HepG2 (cell line): ENCODE data around the gene EBPL. TPM values are rescaled to one million over a fixed set of nuclear protein-coding genes. Genes with fewer than 3 reads are reported as not detected.
A peak's percentile ranks its signal among the peaks of the same experiment; 100 is the strongest.

Source experiments
- ARID2 ChIP-seq: sonication (generic); formaldehyde crosslinking; IDR thresholded peaks from 2 replicates; pipeline ENCODE4 v1.8.1; 2022; ENCODE audit warnings: mild to moderate bottlenecking, missing genetic modification reagents, borderline replicate concordance
- ARID3A ChIP-seq: IDR thresholded peaks from 2 replicates; pipeline ENCODE4 v1.6.1; 2012; ENCODE audit warnings: low read depth, low read length, improper control_type of control experiment
- DRAP1 ChIP-seq: IDR thresholded peaks from 2 replicates; pipeline ENCODE4 v1.6.1; 2016; ENCODE audit warnings: missing genetic modification reagents, missing compliant biosample characterization
- ESRRA ChIP-seq: sonication (generic); formaldehyde crosslinking; IDR thresholded peaks from 2 replicates; pipeline ENCODE4 v1.5.1; 2020; ENCODE audit warnings: mild to moderate bottlenecking, low read depth, missing genetic modification reagents
- JUNB ChIP-seq: sonication (generic); formaldehyde crosslinking; IDR thresholded peaks from 2 replicates; pipeline ENCODE4 v1.8.0; 2022; ENCODE audit warnings: missing genetic modification reagents, mild to moderate bottlenecking, borderline replicate concordance
- KAT8 ChIP-seq: IDR thresholded peaks from 2 replicates; pipeline ENCODE4 v1.6.1; 2016; ENCODE audit warnings: missing genetic modification reagents, missing compliant biosample characterization
- KLF15 ChIP-seq: sonication (generic); formaldehyde crosslinking; IDR thresholded peaks from 2 replicates; pipeline ENCODE4 v1.8.1; 2023; ENCODE audit warnings: borderline replicate concordance, mild to moderate bottlenecking, inconsistent platforms, missing genetic modification reagents, mixed read lengths
- KLF16 ChIP-seq, 2 experiments: sonication (generic) in 1 of 2; formaldehyde crosslinking in 1 of 2; IDR thresholded peaks; 2 replicates each; pipeline versions ENCODE4 v1.6.1 to v1.8.0; 2016 to 2023; ENCODE audit warnings: missing genetic modification reagents in 2 of 2, missing compliant biosample characterization in 1 of 2
- MXD4 ChIP-seq: IDR thresholded peaks from 2 replicates; pipeline ENCODE4 v1.6.1; 2016; ENCODE audit warnings: mild to moderate bottlenecking, missing biosample characterization, missing genetic modification reagents
- NR2F2 ChIP-seq: IDR thresholded peaks from 2 replicates; pipeline ENCODE4 v1.6.1; 2012; ENCODE audit warnings: low read depth, inconsistent platforms, borderline replicate concordance
- PCBP1 ChIP-seq: fragments of 200-400 bp; formaldehyde crosslinking; IDR thresholded peaks from 2 replicates; pipeline ENCODE4 v1.6.1; 2017; ENCODE audit warnings: mild to moderate bottlenecking, low read depth, low read length, borderline replicate concordance
- SAP130 ChIP-seq: IDR thresholded peaks from 2 replicates; pipeline ENCODE4 v1.6.1; 2016; ENCODE audit warnings: low read depth
- SMAD3 ChIP-seq: sonication (generic); formaldehyde crosslinking; IDR thresholded peaks from 2 replicates; pipeline ENCODE4 v1.4.0; 2020; ENCODE audit warnings: missing genetic modification reagents
- SOX13 ChIP-seq, 3 experiments: fragments of 450-650 bp in 1 of 3; sonication (generic) in 1 of 3; formaldehyde crosslinking in 1 of 3; IDR thresholded peaks in 2 of 3; conservative IDR thresholded peaks in 1 of 3; 2 replicates each; pipeline versions ENCODE4 v1.5.0 to v1.6.1; 2016 to 2020; ENCODE audit warnings: antibody characterized with exemption in 1 of 3, mild to moderate bottlenecking in 1 of 3, missing compliant biosample characterization in 1 of 3, missing genetic modification reagents in 1 of 3, moderate library complexity in 1 of 3
- ZMYM4 ChIP-seq: sonication (generic); formaldehyde crosslinking; IDR thresholded peaks from 2 replicates; pipeline ENCODE4 v1.8.1; 2023; ENCODE audit warnings: mild to moderate bottlenecking, missing genetic modification reagents
- ZNF143 ChIP-seq: sonication (generic); formaldehyde crosslinking; IDR thresholded peaks from 2 replicates; pipeline ENCODE4 v1.4.0; 2020; ENCODE audit warnings: missing genetic modification reagents
- ZNF251 ChIP-seq: sonication (generic); formaldehyde crosslinking; IDR thresholded peaks from 2 replicates; pipeline ENCODE4 v1.9.0; 2021; ENCODE audit warnings: mild to moderate bottlenecking, missing genetic modification reagents
- ZNF329 ChIP-seq: sonication (generic); formaldehyde crosslinking; IDR thresholded peaks from 2 replicates; pipeline ENCODE4 v1.9.0; 2021; ENCODE audit warnings: low read depth, mild to moderate bottlenecking, missing genetic modification reagents
- polyA plus RNA-seq, 8 experiments: library from polyadenylated mRNA; depleted of rRNA in 3 of 8; stranded (reverse) in 7 of 8; unstranded in 1 of 8; fragments of >200 nt; fragmentation: Illumina TruSeq in 4 of 8; extraction: Trizol in 4 of 8; gene quantifications; 2 replicates each; pipeline versions ENCODE4 v1.2.1 to v1.2.3, GENCODE V29; 2011 to 2016; ENCODE audit warnings: low read depth in 4 of 8, missing spikeins in 1 of 8, mixed read lengths in 1 of 8; ENCODE audit not compliant: insufficient read depth in 1 of 8
- total RNA-seq, 5 experiments: library from RNA; depleted of rRNA; stranded (reverse); fragments of >200 nt; fragmentation: Illumina TruSeq; extraction: Trizol; gene quantifications; 2 replicates each; pipeline ENCODE4 v1.2.3, GENCODE V29; 2016; ENCODE audit warnings: low read depth in 1 of 5
- TF ChIP-seq, protein P1 (sequence below): sonication (generic); formaldehyde crosslinking; IDR thresholded peaks from 2 replicates; pipeline ENCODE4 v1.4.0; 2020; ENCODE audit warnings: mild to moderate bottlenecking, missing genetic modification reagents, borderline replicate concordance
- TF ChIP-seq, protein P2 (sequence below): sonication (generic); formaldehyde crosslinking; IDR thresholded peaks from 2 replicates; pipeline ENCODE4 v1.5.0; 2020; ENCODE audit warnings: mild to moderate bottlenecking, missing genetic modification reagents, borderline replicate concordance

EBPL gene
- total and polyA plus RNA-seq, 2 of the 13 experiments (the other 11 are each of a cell fraction or from before 2014, with no cell fraction given) = 96.5 to 152 TPM

DNA sequence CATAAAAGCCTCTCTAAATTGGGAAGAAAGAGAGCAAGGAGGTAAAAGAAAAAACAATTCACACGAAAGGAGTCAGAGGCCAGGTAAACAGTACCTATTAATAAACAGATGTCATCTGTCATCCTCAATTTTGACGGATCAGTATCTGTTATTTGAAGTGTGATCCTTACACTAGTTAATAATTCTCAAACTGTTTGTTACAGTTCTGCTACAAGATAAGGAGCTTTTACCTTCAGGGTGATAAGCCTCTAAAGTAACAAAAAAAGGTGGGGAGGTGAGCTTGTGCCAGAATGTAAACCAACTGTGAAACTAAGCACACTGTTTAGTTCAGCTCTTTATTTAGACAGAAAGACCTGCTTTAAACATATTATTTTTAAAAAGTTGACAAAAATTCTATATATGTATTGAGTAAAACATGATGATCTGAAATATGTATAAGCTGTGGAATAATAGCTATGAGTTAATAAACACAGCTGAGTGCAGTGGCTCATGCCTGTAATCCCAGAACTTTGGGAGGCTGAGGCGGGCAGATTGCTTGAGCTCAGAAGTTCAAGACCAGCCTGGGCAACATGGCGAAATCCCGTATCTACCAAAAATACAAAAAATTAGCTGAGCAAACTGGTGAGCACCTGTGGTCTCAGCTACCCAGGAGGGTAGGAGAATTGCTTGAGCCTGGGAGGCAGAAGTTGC, 48.4 kb upstream of the EBPL start (continued):
- 0 out of 2 replicates have a peak, but pooled peaks have one; percentile 42 for TF ChIP-seq KAT8
- TF ChIP-seq ZNF329 (CRISPR knock-in tag) = no peak
- TF ChIP-seq ESRRA (CRISPR knock-in tag) = no peak
- TF ChIP-seq KLF16 (CRISPR knock-in tag; IDR thresholded peaks at IDR 0.05) = peak in 1 of 2 experiments; percentile 76; a peak in 2 of 4 replicates
- peak; percentile 44; the same call in 1 of the 2 replicates for TF ChIP-seq ARID3A
- TF ChIP-seq JUNB (CRISPR knock-in tag) = no peak
- peak; percentile 87 for TF ChIP-seq NR2F2
- TF ChIP-seq DRAP1 (CRISPR knock-in tag) = 0 out of 2 replicates have a peak, but pooled peaks have one; percentile 15
- no peak for TF ChIP-seq ZMYM4 (CRISPR knock-in tag)
- TF ChIP-seq ZNF143 (CRISPR knock-in tag) = no peak
- TF ChIP-seq KLF15 (CRISPR knock-in tag) = no peak
- TF ChIP-seq ZNF251 (CRISPR knock-in tag) = no peak
- TF ChIP-seq, protein P1, sequence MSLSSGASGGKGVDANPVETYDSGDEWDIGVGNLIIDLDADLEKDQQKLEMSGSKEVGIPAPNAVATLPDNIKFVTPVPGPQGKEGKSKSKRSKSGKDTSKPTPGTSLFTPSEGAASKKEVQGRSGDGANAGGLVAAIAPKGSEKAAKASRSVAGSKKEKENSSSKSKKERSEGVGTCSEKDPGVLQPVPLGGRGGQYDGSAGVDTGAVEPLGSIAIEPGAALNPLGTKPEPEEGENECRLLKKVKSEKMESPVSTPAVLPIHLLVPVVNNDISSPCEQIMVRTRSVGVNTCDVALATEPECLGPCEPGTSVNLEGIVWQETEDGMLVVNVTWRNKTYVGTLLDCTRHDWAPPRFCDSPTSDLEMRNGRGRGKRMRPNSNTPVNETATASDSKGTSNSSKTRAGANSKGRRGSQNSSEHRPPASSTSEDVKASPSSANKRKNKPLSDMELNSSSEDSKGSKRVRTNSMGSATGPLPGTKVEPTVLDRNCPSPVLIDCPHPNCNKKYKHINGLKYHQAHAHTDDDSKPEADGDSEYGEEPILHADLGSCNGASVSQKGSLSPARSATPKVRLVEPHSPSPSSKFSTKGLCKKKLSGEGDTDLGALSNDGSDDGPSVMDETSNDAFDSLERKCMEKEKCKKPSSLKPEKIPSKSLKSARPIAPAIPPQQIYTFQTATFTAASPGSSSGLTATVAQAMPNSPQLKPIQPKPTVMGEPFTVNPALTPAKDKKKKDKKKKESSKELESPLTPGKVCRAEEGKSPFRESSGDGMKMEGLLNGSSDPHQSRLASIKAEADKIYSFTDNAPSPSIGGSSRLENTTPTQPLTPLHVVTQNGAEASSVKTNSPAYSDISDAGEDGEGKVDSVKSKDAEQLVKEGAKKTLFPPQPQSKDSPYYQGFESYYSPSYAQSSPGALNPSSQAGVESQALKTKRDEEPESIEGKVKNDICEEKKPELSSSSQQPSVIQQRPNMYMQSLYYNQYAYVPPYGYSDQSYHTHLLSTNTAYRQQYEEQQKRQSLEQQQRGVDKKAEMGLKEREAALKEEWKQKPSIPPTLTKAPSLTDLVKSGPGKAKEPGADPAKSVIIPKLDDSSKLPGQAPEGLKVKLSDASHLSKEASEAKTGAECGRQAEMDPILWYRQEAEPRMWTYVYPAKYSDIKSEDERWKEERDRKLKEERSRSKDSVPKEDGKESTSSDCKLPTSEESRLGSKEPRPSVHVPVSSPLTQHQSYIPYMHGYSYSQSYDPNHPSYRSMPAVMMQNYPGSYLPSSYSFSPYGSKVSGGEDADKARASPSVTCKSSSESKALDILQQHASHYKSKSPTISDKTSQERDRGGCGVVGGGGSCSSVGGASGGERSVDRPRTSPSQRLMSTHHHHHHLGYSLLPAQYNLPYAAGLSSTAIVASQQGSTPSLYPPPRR (CRISPR knock-in tag) = peak; percentile 99
- TF ChIP-seq PCBP1 = no peak
- TF ChIP-seq SAP130 = peak; percentile 62
- peak; percentile 29; the same call in 1 of the 2 replicates for TF ChIP-seq SMAD3 (CRISPR knock-in tag)
- no peak for TF ChIP-seq ARID2
- 0 out of 2 replicates have a peak, but pooled peaks have one; percentile 28 for TF ChIP-seq MXD4
- TF ChIP-seq, protein P2, sequence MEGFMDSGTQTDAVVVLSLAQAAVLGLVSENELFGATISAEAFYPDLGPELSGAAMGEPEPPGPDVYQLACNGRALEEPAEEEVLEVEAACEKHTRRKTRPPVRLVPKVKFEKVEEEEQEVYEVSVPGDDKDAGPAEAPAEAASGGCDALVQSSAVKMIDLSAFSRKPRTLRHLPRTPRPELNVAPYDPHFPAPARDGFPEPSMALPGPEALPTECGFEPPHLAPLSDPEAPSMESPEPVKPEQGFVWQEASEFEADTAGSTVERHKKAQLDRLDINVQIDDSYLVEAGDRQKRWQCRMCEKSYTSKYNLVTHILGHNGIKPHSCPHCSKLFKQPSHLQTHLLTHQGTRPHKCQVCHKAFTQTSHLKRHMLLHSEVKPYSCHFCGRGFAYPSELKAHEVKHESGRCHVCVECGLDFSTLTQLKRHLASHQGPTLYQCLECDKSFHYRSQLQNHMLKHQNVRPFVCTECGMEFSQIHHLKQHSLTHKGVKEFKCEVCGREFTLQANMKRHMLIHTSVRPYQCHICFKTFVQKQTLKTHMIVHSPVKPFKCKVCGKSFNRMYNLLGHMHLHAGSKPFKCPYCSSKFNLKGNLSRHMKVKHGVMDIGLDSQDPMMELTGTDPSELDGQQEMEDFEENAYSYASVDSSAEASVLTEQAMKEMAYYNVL = 0 out of 2 replicates have a peak, but pooled peaks have one; percentile 21
- TF ChIP-seq SOX13 (IDR thresholded peaks at IDR 0.05) = peak; percentile 43; the same call in 1 of the 2 replicates
- peak in 1 of 2 experiments; percentile 91; a peak in 2 of 4 replicates for TF ChIP-seq SOX13 (CRISPR knock-in tag; conservative IDR thresholded peaks at IDR 0.05 in 1 of 2, IDR thresholded peaks at IDR 0.05 in 1 of 2)
